ENCODE data around the gene TTN. TPM values are rescaled to one million over a fixed set of nuclear protein-coding genes. Genes with fewer than 3 reads are reported as not detected.

TTN gene
- under 0.01 TPM in 2 replicates for total RNA-seq

DNA sequence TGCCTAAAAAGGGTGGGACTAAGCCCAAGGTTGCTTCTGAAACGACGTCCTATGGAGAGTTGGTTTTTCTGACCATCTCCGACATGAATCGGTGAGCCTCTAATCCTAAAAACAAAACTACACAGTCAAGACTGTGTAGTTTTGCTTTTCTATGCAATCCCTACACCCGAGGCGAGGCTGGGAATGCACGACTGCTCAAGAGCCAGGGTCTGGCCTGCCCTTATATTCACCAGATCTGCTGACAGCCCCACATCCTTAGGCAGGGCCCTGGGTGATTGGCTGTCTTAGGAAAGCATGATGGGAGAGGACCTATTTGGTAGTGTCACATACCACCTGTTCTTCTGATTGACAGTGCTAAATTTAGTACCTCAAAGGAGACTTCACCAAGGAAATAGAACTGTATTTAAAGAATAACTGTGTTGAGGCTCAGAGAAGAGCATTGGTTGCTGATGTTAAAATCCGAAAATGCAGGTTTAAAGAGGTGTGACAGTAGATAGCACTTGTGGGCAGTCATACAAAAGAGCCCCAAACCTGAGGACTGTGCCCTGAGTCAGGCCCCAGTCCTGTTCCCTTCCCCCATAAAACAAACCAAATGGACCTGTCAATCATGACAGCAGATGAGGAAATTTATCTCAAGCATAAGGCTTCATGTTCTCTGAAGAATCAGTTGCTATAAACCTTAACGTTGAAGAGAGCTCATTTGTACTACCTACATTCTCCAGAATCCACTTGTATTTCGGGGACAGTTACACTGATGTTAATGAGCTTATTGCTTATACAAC is at the start of gene TTN:
TSS of gene TTN (minus strand) at position 197 of the 782 bp plus-strand sequence. CDS start 2,781 bp downstream, outside the sequence.
- no peak within 1 kb of the TSS for H3K4me3 ChIP-seq (ENCODE audit: low read depth, low read length)
- FAIRE-seq = no peak
- no peaks in the 10 kb centered on the region for H3K27me3 ChIP-seq (ENCODE audit: control insufficient read depth, insufficient read depth, low read length)
- TF ChIP-seq, protein P1, sequence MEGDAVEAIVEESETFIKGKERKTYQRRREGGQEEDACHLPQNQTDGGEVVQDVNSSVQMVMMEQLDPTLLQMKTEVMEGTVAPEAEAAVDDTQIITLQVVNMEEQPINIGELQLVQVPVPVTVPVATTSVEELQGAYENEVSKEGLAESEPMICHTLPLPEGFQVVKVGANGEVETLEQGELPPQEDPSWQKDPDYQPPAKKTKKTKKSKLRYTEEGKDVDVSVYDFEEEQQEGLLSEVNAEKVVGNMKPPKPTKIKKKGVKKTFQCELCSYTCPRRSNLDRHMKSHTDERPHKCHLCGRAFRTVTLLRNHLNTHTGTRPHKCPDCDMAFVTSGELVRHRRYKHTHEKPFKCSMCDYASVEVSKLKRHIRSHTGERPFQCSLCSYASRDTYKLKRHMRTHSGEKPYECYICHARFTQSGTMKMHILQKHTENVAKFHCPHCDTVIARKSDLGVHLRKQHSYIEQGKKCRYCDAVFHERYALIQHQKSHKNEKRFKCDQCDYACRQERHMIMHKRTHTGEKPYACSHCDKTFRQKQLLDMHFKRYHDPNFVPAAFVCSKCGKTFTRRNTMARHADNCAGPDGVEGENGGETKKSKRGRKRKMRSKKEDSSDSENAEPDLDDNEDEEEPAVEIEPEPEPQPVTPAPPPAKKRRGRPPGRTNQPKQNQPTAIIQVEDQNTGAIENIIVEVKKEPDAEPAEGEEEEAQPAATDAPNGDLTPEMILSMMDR (IDR thresholded peaks at IDR 0.05; ENCODE audit: insufficient read depth, low read length, severe bottlenecking) = no peak
- DNase-seq (ENCODE audit: low read depth) = no peak
- no peaks in the 10 kb centered on the region for H3K36me3 ChIP-seq (ENCODE audit: control insufficient read depth, insufficient read depth, low read length)

DNA sequence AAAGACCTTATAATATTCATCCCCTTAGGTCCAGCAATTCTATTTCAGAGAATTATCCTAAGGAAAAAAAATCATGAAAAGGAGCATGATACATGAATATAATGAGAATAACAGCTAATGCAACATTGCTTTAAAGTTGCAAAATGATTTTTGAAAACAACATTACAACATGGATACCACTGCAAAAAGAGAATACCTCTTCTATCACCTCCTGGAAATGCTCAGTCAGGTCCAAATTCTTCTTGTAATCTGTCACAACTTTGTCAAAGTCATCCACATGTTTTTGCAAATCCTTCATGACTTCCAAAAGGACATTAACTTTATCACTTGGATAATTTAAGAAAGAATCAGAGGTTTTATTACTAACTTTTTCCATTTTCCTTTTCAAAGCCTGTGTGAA is 47.9 kb upstream of the TTN start:
- Histone ChIP-seq H3K36me3 (ENCODE audit: control insufficient read depth, insufficient read depth, low read length) (no peaks in the 10 kb centered on the region), H3K27me3 (ENCODE audit: control insufficient read depth, insufficient read depth, low read length) (no peaks in the 10 kb centered on the region), H3K4me3 (ENCODE audit: low read depth, low read length) (no peak overlapping the region)
- no peak for DNase-seq (ENCODE audit: low read depth)
- FAIRE-seq = no peak
- TF ChIP-seq, protein P1 (IDR thresholded peaks at IDR 0.05; ENCODE audit: insufficient read depth, low read length, severe bottlenecking) = no peak

DNA sequence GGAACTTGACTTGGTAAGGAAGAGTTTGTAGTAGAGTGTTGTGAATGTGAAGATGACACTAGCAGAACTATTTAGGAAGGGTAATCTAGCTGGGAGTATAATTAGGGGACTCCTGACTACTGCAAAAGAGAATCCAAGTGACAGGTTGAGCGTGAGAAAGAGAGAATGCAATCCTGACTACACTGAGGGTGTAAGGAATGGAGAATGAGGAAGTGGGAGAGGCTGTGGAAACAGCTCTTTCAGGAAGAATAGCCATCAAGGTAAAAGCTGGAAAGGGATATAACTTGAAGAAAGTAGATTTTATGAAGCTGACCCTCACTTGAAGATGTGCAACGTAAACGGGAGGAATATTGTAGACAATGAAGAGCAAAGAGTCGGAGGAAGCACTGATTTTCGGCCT is 41.1 kb upstream of the TTN start:
- Histone ChIP-seq H3K4me3 (ENCODE audit: low read depth, low read length) (no peak overlapping the region), H3K36me3 (ENCODE audit: control insufficient read depth, insufficient read depth, low read length) (no peaks in the 10 kb centered on the region), H3K27me3 (ENCODE audit: control insufficient read depth, insufficient read depth, low read length) (no peaks in the 10 kb centered on the region)
- TF ChIP-seq, protein P1 (IDR thresholded peaks at IDR 0.05; ENCODE audit: insufficient read depth, low read length, severe bottlenecking) = no peak
- FAIRE-seq (no peak), DNase-seq (ENCODE audit: low read depth) (no peak)

DNA sequence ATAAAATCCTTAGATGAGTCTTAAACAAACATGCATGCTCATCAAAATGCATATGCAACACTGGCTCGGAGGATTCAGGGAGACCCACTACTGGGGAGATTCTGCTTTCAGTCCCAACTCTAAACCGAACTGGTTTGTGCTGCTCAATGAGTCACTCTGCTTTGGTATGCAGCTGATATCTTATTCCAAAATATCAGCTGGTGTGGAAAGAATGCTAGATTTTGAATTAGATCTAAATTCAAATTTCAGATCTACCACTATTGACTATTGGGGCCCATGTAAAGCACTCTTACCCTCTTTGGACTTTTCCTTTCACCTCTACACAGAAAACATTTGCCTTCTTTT is 39.2 kb upstream of the TTN start:
- Histone ChIP-seq H3K36me3 (ENCODE audit: control insufficient read depth, insufficient read depth, low read length) (no peaks in the 10 kb centered on the region), H3K27me3 (ENCODE audit: control insufficient read depth, insufficient read depth, low read length) (no peaks in the 10 kb centered on the region), H3K4me3 (ENCODE audit: low read depth, low read length) (no peak overlapping the region)
- no peak for DNase-seq (ENCODE audit: low read depth)
- FAIRE-seq = no peak
- TF ChIP-seq, protein P1 (IDR thresholded peaks at IDR 0.05; ENCODE audit: insufficient read depth, low read length, severe bottlenecking) = no peak

DNA sequence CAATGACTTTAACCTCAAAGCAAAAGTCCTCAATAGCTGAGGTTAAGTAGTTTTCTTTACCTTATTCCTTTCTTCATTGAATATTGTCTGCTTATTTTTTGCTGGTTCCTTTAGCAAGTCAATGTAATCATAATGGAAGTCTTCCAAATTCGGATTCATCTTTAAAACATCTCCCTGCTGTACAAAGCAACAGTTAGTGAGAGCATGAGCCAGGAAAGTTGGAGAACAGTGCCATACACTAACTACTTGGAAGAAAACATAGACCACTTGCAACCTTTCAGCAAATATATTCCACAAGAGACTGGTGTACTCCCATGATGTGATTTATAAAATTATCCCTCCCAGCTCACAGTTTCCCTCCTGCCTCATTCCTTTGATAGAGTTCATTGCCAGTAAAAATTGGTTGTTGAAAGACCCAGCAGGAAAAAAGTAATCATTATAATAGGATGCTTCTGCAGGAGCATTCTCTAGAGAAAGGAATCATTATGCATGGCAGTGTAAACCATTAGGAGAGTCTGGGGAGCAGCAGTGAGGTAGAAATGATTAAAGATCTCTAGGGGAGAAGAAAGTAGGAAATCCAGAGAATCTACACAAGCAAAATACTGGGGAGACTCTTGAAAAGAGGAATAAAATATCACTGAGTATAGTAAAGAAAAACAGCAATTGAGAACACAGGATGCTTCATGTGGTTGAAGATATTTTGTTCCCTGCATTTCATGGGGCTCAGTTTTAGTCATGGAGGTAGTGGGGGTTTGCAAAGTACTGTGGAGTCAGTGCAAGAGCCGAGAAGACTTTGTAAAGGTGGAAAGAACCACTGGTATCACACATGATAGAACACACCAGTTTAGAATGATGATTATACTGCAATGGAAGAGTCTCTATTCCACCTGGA is 38.6 kb upstream of the TTN start:
- no peaks in the 10 kb centered on the region for H3K27me3 ChIP-seq (ENCODE audit: control insufficient read depth, insufficient read depth, low read length)
- H3K4me3 ChIP-seq (ENCODE audit: low read depth, low read length) = no peak overlapping the region
- TF ChIP-seq, protein P1 (IDR thresholded peaks at IDR 0.05; ENCODE audit: insufficient read depth, low read length, severe bottlenecking) = no peak
- H3K36me3 ChIP-seq (ENCODE audit: control insufficient read depth, insufficient read depth, low read length) = no peaks in the 10 kb centered on the region
- FAIRE-seq (no peak), DNase-seq (ENCODE audit: low read depth) (no peak)
